Ishikawa (cell line): ENCODE results near the gene SLC9A9.

Experiments
- CEBPB ChIP-seq: IDR thresholded peaks from 2 replicates; pipeline ENCODE4 v1.6.1; 2012
- CREB1 ChIP-seq: IDR thresholded peaks from 2 replicates; pipeline ENCODE4 v1.6.1; 2012; ENCODE audit warnings: low read depth
- EGR1 ChIP-seq: IDR thresholded peaks from 2 replicates; pipeline ENCODE4 v1.6.1; 2012
- EP300 ChIP-seq: IDR thresholded peaks from 2 replicates; pipeline ENCODE4 v1.6.1; 2012; ENCODE audit warnings: borderline replicate concordance
- FOXM1 ChIP-seq: IDR thresholded peaks from 2 replicates; pipeline ENCODE4 v1.6.1; 2012; ENCODE audit warnings: low read depth, borderline replicate concordance
- MAX ChIP-seq: IDR thresholded peaks from 2 replicates; pipeline ENCODE4 v1.6.1; 2012
- NFIC ChIP-seq: IDR thresholded peaks from 2 replicates; pipeline ENCODE4 v1.6.1; 2012
- RAD21 ChIP-seq: IDR thresholded peaks from 2 replicates; pipeline ENCODE4 v1.6.1; 2012; ENCODE audit warnings: low read depth
- REST ChIP-seq: IDR thresholded peaks from 2 replicates; pipeline ENCODE4 v1.6.1; 2012; ENCODE audit warnings: low read depth, mild to moderate bottlenecking
- TAF1 ChIP-seq: IDR thresholded peaks from 2 replicates; pipeline ENCODE4 v1.6.1; 2012; ENCODE audit warnings: low read depth, mild to moderate bottlenecking
- TCF12 ChIP-seq: IDR thresholded peaks from 2 replicates; pipeline ENCODE4 v1.6.1; 2012; ENCODE audit warnings: low read depth
- TEAD4 ChIP-seq: IDR thresholded peaks from 2 replicates; pipeline ENCODE4 v1.6.1; 2012
- USF1 ChIP-seq: IDR thresholded peaks from 2 replicates; pipeline ENCODE4 v1.6.1; 2012
- YY1 ChIP-seq: IDR thresholded peaks from 2 replicates; pipeline ENCODE4 v1.6.1; 2012; ENCODE audit warnings: low read depth
- ZBTB7A ChIP-seq: IDR thresholded peaks from 2 replicates; pipeline ENCODE4 v1.6.1; 2012; ENCODE audit warnings: low read depth

The SLC9A9 gene

GRCh38 chr3:143362115-143362991, 485.9 kb downstream of the SLC9A9 start:
- no peak for TF ChIP-seq ZBTB7A
- TF ChIP-seq TCF12 = no peak
- TF ChIP-seq NFIC = no peak
- no peak for TF ChIP-seq EGR1
- no peak for TF ChIP-seq CEBPB
- TF ChIP-seq FOXM1 = no peak
- no peak for TF ChIP-seq RAD21
- no peak for TF ChIP-seq CREB1
- TF ChIP-seq EP300 = no peak
- no peak for TF ChIP-seq TEAD4
- no peak for TF ChIP-seq YY1
- TF ChIP-seq USF1 = no peak
- TF ChIP-seq REST = no peak

GRCh38 chr3:143361589-143361988, 486.7 kb downstream of the SLC9A9 start:
- no peak for TF ChIP-seq CREB1
- TF ChIP-seq MAX = no peak
- TF ChIP-seq RAD21 = no peak
- TF ChIP-seq YY1 = no peak
- TF ChIP-seq TEAD4 = no peak
- no peak for TF ChIP-seq REST
- no peak for TF ChIP-seq FOXM1
- TF ChIP-seq CEBPB = no peak
- no peak for TF ChIP-seq ZBTB7A
- no peak for TF ChIP-seq EP300
- TF ChIP-seq EGR1 = no peak
- TF ChIP-seq USF1 = no peak

- TF ChIP-seq CEBPB (no peak), TEAD4 (no peak), CREB1 (no peak), FOXM1 (no peak)
These were observed 488.0 kb downstream of the SLC9A9 start for GRCh38 chr3:143360244-143360643.

- TF ChIP-seq YY1 (no peak), NFIC (no peak), MAX (no peak), RAD21 (no peak), CREB1 (no peak), TEAD4 (no peak), REST (no peak), USF1 (no peak), EP300 (no peak), TCF12 (no peak), EGR1 (no peak), TAF1 (no peak), ZBTB7A (no peak), FOXM1 (no peak), CEBPB (no peak)
These were observed 489.3 kb downstream of the SLC9A9 start for GRCh38 chr3:143358793-143359491.
